ENCODE results near the gene SARDH. TPM values are rescaled to one million over a fixed set of nuclear protein-coding genes. Genes with fewer than 3 reads are reported as not detected.

The SARDH gene
- total RNA-seq, 1 donor from 2014 or later: 2.6 TPM

GRCh38 chr9:133714606-133715294 lies 23.4 kb downstream of the SARDH start:
- no peak for DNase-seq

GRCh38 chr9:133713960-133714495 lies 24.1 kb downstream of the SARDH start:
- no peak for DNase-seq

- no peak for DNase-seq
Measured at GRCh38 chr9:133713150-133713959, 24.8 kb downstream of the SARDH start.

GRCh38 chr9:133712221-133713100 lies 25.7 kb downstream of the SARDH start:
- no peak for DNase-seq

GRCh38 chr9:133711428-133712220 lies 26.5 kb downstream of the SARDH start:
- no peak for DNase-seq

GRCh38 chr9:133710661-133711427 lies 27.3 kb downstream of the SARDH start:
- no peak for DNase-seq

GRCh38 chr9:133709691-133710571 lies 28.2 kb downstream of the SARDH start:
- no peak for DNase-seq

GRCh38 chr9:133709015-133709611 lies 29.0 kb downstream of the SARDH start:
- no peak for DNase-seq

- DNase-seq: no peak
Measured at GRCh38 chr9:133708246-133709014, 29.7 kb downstream of the SARDH start.

- DNase-seq: no peak
Measured at GRCh38 chr9:133707763-133708245, 30.3 kb downstream of the SARDH start.

GRCh38 chr9:133707065-133707762 lies 30.9 kb downstream of the SARDH start:
- peak; percentile 59 for DNase-seq

- no peak for DNase-seq
Measured at GRCh38 chr9:133706307-133707050, 31.7 kb downstream of the SARDH start.

GRCh38 chr9:133705576-133705975 lies 32.6 kb downstream of the SARDH start:
- no peak for DNase-seq

GRCh38 chr9:133704711-133705181 lies 33.4 kb downstream of the SARDH start:
- DNase-seq: no peak

- DNase-seq: no peak
Measured at GRCh38 chr9:133703591-133704399, 34.4 kb downstream of the SARDH start.
